Measurements from ENCODE around the gene ZMIZ1. TPM values are rescaled to one million over a fixed set of nuclear protein-coding genes. Genes with fewer than 3 reads are reported as not detected.

Gene ZMIZ1
- total RNA-seq, 1 experiment from 2014 or later = 35.8 TPM

DNA sequence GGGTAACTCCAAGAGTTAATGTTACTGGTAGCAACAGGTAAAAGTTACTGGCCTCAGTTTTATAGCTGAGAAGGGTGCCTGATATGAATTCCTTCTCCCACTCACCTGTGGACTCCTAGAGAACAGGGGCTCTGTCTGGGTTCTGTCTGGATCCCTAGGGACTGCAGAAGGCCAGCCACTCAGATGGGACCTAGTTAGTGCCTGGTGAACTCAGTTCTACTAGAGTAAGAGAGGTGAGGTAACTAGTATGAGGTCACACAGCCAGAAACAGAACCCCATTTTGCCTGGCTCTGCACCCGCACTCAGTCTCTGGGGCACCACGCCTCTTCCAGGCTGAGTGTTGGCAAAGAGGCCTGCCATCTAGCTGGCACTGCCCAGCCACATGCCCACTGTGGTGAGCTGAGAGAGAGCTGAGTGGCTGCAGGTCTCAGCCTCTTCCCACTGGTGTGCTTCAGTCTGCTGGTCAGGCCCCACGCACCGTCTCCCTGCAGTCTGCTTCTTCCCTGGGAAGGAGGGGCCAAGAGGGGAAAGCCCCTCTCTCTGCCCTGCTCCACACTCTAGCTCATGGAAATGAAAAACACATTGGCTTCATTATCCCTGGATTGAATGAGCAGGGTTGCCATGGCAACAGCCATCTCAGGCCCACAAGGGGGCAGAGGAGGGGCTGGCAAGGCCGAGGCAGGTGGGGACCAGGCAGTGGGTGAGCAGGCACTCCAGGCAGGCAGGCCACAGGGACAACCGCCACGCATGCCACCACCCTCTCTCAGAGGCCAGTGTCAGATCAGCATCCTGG, 110.6 kb downstream of the ZMIZ1 start:
- Histone ChIP-seq H3K4me3 (ENCODE audit: low read depth, low read length, poor library complexity, severe bottlenecking) (no peak overlapping the region), H3K27me3 (replicated peaks; ENCODE audit: insufficient read depth, low read depth, low read length, poor library complexity) (no peaks in the 10 kb centered on the region), H3K4me1 (ENCODE audit: insufficient read depth, low read length, poor library complexity, severe bottlenecking) (peaks cover 16% of the 10 kb centered on the region), H3K9me3 (ENCODE audit: low read depth, low read length, poor library complexity, severe bottlenecking) (no peaks in the 10 kb centered on the region), H3K27ac (ENCODE audit: low read depth, low read length, poor library complexity, severe bottlenecking) (no peak overlapping the region), H3K36me3 (ENCODE audit: insufficient read depth, low read length, poor library complexity, severe bottlenecking) (no peaks in the 10 kb centered on the region)
- DNase-seq (ENCODE audit: low spot score) = peak; percentile 45
- ChIA-PET CTCF (no interaction called here), POLR2A (ENCODE audit: low non-redundant PET) (interaction anchor here (0.6 kb wide), 1 partner anchor 46 kb away, joined by 3 read pairs; no protein-coding TSS in a partner anchor)
- no TSS peak for BruUV-seq (replicated peaks)
- intact Hi-C loops (cut with micrococcal nuclease; ENCODE audit: unreplicated experiment) = no loop called here
- no peak for TF ChIP-seq EZH2 (IDR thresholded peaks at IDR 0.05; ENCODE audit: borderline replicate concordance, low read depth, low read length, poor library complexity, severe bottlenecking)
- TF ChIP-seq, protein P1, sequence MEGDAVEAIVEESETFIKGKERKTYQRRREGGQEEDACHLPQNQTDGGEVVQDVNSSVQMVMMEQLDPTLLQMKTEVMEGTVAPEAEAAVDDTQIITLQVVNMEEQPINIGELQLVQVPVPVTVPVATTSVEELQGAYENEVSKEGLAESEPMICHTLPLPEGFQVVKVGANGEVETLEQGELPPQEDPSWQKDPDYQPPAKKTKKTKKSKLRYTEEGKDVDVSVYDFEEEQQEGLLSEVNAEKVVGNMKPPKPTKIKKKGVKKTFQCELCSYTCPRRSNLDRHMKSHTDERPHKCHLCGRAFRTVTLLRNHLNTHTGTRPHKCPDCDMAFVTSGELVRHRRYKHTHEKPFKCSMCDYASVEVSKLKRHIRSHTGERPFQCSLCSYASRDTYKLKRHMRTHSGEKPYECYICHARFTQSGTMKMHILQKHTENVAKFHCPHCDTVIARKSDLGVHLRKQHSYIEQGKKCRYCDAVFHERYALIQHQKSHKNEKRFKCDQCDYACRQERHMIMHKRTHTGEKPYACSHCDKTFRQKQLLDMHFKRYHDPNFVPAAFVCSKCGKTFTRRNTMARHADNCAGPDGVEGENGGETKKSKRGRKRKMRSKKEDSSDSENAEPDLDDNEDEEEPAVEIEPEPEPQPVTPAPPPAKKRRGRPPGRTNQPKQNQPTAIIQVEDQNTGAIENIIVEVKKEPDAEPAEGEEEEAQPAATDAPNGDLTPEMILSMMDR (conservative IDR thresholded peaks at IDR 0.05; ENCODE audit: low read depth, low read length) = no peak

DNA sequence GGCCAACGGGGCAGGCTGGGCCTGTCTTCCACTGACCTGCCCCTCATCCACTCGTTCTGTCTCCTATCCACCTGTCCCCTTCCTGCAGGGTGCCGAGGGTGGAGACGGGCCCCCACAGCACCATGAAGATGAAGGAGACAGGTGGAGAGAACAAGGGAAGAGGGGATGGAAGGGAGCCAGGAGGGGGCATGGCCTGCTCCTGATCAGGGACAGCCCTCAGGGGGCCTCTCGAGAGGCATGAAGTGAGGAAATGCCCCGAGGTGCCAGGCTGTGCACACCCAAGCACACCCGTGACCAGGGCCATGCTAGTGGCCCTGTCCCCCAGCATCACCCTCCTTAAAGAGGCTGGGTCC, 111.2 kb downstream of the ZMIZ1 start:
- Histone ChIP-seq H3K9me3 (ENCODE audit: low read depth, low read length, poor library complexity, severe bottlenecking) (no peaks in the 10 kb centered on the region), H3K4me1 (ENCODE audit: insufficient read depth, low read length, poor library complexity, severe bottlenecking) (peaks cover 16% of the 10 kb centered on the region), H3K4me3 (ENCODE audit: low read depth, low read length, poor library complexity, severe bottlenecking) (no peak overlapping the region), H3K27ac (ENCODE audit: low read depth, low read length, poor library complexity, severe bottlenecking) (no peak overlapping the region), H3K27me3 (replicated peaks; ENCODE audit: insufficient read depth, low read depth, low read length, poor library complexity) (no peaks in the 10 kb centered on the region), H3K36me3 (ENCODE audit: insufficient read depth, low read length, poor library complexity, severe bottlenecking) (no peaks in the 10 kb centered on the region)
- no TSS peak for BruUV-seq (replicated peaks)
- intact Hi-C loops (cut with micrococcal nuclease; ENCODE audit: unreplicated experiment) = no loop called here
- TF ChIP-seq EZH2 (IDR thresholded peaks at IDR 0.05; ENCODE audit: borderline replicate concordance, low read depth, low read length, poor library complexity, severe bottlenecking) = no peak
- CTCF ChIA-PET = no interaction called here
- DNase-seq (ENCODE audit: low spot score) = no peak
- POLR2A ChIA-PET (ENCODE audit: low non-redundant PET) = no interaction called here

DNA sequence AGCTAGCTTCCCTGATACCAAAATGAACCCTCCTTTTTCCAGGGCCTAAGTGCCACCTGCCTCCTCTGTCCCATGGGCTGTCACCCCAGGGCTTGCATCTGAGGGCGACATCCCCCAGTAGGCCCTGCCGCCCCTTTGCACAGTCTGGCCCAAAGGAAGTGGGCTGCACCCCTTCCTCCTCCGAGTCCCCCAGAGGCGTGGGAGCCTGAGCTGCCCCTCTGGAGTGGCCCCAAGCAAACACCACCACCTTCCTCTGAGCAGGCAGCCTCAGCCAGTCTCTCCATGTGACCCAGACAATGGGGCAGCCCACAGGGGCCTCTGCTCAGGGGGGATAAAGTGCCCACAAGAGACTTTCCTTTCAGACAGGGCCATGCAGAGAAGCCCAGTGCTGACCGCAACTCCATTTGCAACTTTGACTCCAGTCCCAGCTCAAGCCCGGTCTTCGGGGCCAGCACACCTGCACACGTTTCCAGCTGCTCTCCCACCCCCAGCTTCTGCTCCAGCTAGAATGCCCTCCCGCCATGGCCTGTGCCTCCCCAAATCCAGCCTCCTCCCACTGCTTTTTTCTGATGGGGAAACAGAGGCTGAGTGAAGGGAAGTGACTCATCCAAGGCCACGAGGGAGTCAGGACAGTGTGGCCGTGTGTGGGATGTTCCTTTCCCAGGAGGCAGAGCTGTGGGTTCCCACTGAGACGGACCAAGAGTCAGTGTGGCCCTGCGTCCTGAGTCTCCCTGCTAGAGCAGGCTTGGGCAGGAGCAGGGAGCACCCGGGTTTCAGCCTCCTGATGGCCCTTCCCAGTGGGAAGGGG, 111.9 kb downstream of the ZMIZ1 start:
- BruUV-seq (replicated peaks) = no TSS peak
- no peaks in the 10 kb centered on the region for H3K27me3 ChIP-seq (replicated peaks; ENCODE audit: insufficient read depth, low read depth, low read length, poor library complexity)
- CTCF ChIA-PET = no interaction called here
- H3K36me3 ChIP-seq (ENCODE audit: insufficient read depth, low read length, poor library complexity, severe bottlenecking) = no peaks in the 10 kb centered on the region
- POLR2A ChIA-PET (ENCODE audit: low non-redundant PET) = no interaction called here
- peaks cover 16% of the 10 kb centered on the region for H3K4me1 ChIP-seq (ENCODE audit: insufficient read depth, low read length, poor library complexity, severe bottlenecking)
- no peaks in the 10 kb centered on the region for H3K9me3 ChIP-seq (ENCODE audit: low read depth, low read length, poor library complexity, severe bottlenecking)
- intact Hi-C loops (cut with micrococcal nuclease; ENCODE audit: unreplicated experiment) = no loop called here
- TF ChIP-seq EZH2 (IDR thresholded peaks at IDR 0.05; ENCODE audit: borderline replicate concordance, low read depth, low read length, poor library complexity, severe bottlenecking) = no peak
- TF ChIP-seq, protein P1 (conservative IDR thresholded peaks at IDR 0.05; ENCODE audit: low read depth, low read length) = no peak
- no peak overlapping the region for H3K27ac ChIP-seq (ENCODE audit: low read depth, low read length, poor library complexity, severe bottlenecking)
- no peak overlapping the region for H3K4me3 ChIP-seq (ENCODE audit: low read depth, low read length, poor library complexity, severe bottlenecking)
- no peak for DNase-seq (ENCODE audit: low spot score)
